ENCODE measurements around the gene PPP6R2.

Gene PPP6R2

DNA sequence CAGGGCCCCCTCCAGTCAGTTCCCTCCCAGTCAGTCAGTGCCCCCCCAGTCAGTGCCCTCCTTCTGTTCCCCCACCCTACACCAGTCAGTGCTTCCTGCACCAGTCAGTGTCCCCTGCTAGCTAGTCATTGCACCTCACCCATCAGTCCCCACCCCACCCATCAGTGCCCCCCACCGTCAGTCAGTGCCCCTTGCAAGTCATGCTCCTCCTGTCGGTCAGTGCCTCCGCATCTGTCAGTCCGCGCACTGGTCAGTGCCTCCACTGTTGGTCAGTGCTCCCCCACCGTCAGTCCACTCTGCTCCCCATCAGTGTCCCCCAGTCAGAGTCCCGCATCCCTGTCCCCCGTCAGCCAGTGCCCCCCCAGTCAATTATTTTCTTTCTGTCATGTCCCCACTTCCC is 3.3 kb downstream of the PPP6R2 start:
- H3K4me1 ChIP-seq (ENCODE audit: low read depth, poor library complexity, severe bottlenecking), result no peaks in the 10 kb centered on the region
- H3K36me3 ChIP-seq (ENCODE audit: insufficient read depth), result no peaks in the 10 kb centered on the region
- H3K4me2 ChIP-seq, result no peak overlapping the region
- H4K20me1 ChIP-seq (ENCODE audit: insufficient read depth), result no peaks in the 10 kb centered on the region
- no peaks in the 10 kb centered on the region for H3K27me3 ChIP-seq (ENCODE audit: insufficient read depth, low read depth)
- H3K27ac ChIP-seq, result no peak overlapping the region
- H3K9ac ChIP-seq, result no peak overlapping the region
- no peak overlapping the region for H3K4me3 ChIP-seq (IDR thresholded peaks at IDR 0.05; ENCODE audit: insufficient read depth, low read depth, low read length)
- H2AFZ ChIP-seq (ENCODE audit: low read depth), result no peak overlapping the region
- H3K79me2 ChIP-seq (ENCODE audit: insufficient read depth, low read depth), result peaks cover 14% of the 10 kb centered on the region; the same call in 1 of the 2 replicates
- TF ChIP-seq, protein P1, sequence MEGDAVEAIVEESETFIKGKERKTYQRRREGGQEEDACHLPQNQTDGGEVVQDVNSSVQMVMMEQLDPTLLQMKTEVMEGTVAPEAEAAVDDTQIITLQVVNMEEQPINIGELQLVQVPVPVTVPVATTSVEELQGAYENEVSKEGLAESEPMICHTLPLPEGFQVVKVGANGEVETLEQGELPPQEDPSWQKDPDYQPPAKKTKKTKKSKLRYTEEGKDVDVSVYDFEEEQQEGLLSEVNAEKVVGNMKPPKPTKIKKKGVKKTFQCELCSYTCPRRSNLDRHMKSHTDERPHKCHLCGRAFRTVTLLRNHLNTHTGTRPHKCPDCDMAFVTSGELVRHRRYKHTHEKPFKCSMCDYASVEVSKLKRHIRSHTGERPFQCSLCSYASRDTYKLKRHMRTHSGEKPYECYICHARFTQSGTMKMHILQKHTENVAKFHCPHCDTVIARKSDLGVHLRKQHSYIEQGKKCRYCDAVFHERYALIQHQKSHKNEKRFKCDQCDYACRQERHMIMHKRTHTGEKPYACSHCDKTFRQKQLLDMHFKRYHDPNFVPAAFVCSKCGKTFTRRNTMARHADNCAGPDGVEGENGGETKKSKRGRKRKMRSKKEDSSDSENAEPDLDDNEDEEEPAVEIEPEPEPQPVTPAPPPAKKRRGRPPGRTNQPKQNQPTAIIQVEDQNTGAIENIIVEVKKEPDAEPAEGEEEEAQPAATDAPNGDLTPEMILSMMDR (conservative IDR thresholded peaks at IDR 0.05; ENCODE audit: low read depth, low read length), result no peak

DNA sequence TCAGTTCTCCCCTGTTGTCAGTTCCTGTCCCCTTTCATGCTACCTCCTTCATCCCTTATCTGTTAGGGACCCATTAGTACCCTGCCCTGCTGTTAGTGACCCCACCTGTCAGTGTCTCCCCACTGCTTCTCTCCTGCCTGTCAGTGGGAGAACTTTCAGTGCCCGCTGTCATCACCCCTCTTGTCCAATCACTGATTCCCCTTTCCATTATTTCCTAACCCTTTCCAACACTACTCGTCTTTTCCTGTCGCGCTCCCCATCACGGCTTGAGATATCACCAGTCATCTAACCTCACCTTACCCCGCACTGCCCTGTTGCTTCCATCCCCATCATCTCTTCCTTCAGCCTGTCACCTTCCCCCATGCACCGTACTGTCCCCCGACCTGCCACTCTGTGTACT is 4.0 kb downstream of the PPP6R2 start:
- Histone ChIP-seq H3K4me3 (IDR thresholded peaks at IDR 0.05; ENCODE audit: insufficient read depth, low read depth, low read length) (no peak overlapping the region), H4K20me1 (ENCODE audit: insufficient read depth) (no peaks in the 10 kb centered on the region), H3K36me3 (ENCODE audit: insufficient read depth) (no peaks in the 10 kb centered on the region), H3K4me2 (no peak overlapping the region), H2AFZ (ENCODE audit: low read depth) (no peak overlapping the region), H3K27ac (no peak overlapping the region), H3K79me2 (ENCODE audit: insufficient read depth, low read depth) (peaks cover 14% of the 10 kb centered on the region; the same call in 1 of the 2 replicates), H3K27me3 (ENCODE audit: insufficient read depth, low read depth) (no peaks in the 10 kb centered on the region), H3K9ac (no peak overlapping the region), H3K4me1 (ENCODE audit: low read depth, poor library complexity, severe bottlenecking) (no peaks in the 10 kb centered on the region)
- TF ChIP-seq, protein P1 (conservative IDR thresholded peaks at IDR 0.05; ENCODE audit: low read depth, low read length), result no peak

DNA sequence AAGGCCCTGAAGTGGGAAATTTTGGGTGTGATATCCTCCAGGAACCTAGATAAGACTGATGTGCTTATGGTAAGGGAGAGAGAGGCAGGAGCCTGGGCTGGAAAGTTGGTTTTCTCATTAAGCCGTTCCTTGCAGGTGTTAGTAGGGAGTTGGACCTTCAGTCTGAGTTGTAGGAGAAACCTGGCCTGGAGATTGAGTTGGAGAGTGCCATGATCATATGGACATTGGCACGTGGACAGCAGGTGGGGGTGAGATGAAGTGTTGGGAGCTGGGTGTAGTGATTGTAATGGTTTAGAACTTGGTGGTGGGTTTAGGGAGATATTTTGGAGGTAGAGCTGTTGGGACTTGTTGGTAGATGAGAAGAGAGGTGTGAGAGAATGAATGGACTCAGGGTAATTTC is 4.9 kb downstream of the PPP6R2 start:
- no peak overlapping the region for H2AFZ ChIP-seq (ENCODE audit: low read depth)
- H3K27ac ChIP-seq, result no peak overlapping the region
- TF ChIP-seq, protein P1 (conservative IDR thresholded peaks at IDR 0.05; ENCODE audit: low read depth, low read length), result no peak
- H3K4me2 ChIP-seq, result no peak overlapping the region
- H3K4me1 ChIP-seq (ENCODE audit: low read depth, poor library complexity, severe bottlenecking), result no peaks in the 10 kb centered on the region
- H3K27me3 ChIP-seq (ENCODE audit: insufficient read depth, low read depth), result no peaks in the 10 kb centered on the region
- H3K4me3 ChIP-seq (IDR thresholded peaks at IDR 0.05; ENCODE audit: insufficient read depth, low read depth, low read length), result no peak overlapping the region
- H3K9ac ChIP-seq, result no peak overlapping the region
- no peaks in the 10 kb centered on the region for H3K36me3 ChIP-seq (ENCODE audit: insufficient read depth)
- H3K79me2 ChIP-seq (ENCODE audit: insufficient read depth, low read depth), result peaks cover 17% of the 10 kb centered on the region; the same call in 1 of the 2 replicates
- H4K20me1 ChIP-seq (ENCODE audit: insufficient read depth), result no peaks in the 10 kb centered on the region

GRCh38 chr22:50356186-50356585 is 13.1 kb downstream of the PPP6R2 start:
- H3K9ac ChIP-seq, result no peak overlapping the region
- H3K27ac ChIP-seq, result no peak overlapping the region
- H3K36me3 ChIP-seq (ENCODE audit: insufficient read depth), result no peaks in the 10 kb centered on the region
- no peaks in the 10 kb centered on the region for H4K20me1 ChIP-seq (ENCODE audit: insufficient read depth)
- no peak overlapping the region for H3K4me2 ChIP-seq
- no peaks in the 10 kb centered on the region for H3K4me1 ChIP-seq (ENCODE audit: low read depth, poor library complexity, severe bottlenecking)
- TF ChIP-seq, protein P1 (conservative IDR thresholded peaks at IDR 0.05; ENCODE audit: low read depth, low read length), result no peak
- H2AFZ ChIP-seq (ENCODE audit: low read depth), result no peak overlapping the region
- no peaks in the 10 kb centered on the region for H3K27me3 ChIP-seq (ENCODE audit: insufficient read depth, low read depth)
- peaks cover 40% of the 10 kb centered on the region; the same call in 1 of the 2 replicates for H3K79me2 ChIP-seq (ENCODE audit: insufficient read depth, low read depth)
- no peak overlapping the region for H3K4me3 ChIP-seq (IDR thresholded peaks at IDR 0.05; ENCODE audit: insufficient read depth, low read depth, low read length)
